Stomach smooth muscle (tissue), 2 donors: ENCODE measurements around the gene FGD3.

Source experiments
- H3K27ac ChIP-seq: one replicate; pipeline ENCODE4 v1.7.0; 2013; ENCODE audit warnings: mild to moderate bottlenecking, low read length, inconsistent platforms
- H3K27me3 ChIP-seq, 2 donors: one replicate each; pipeline ENCODE4 v1.7.0; 2013; ENCODE audit warnings: low read length in 2 of 2; ENCODE audit not compliant: insufficient read depth in 2 of 2, control insufficient read depth in 1 of 2
- H3K36me3 ChIP-seq, 2 donors: one replicate each; pipeline ENCODE4 v1.7.0; 2013; ENCODE audit warnings: low read length in 2 of 2; ENCODE audit not compliant: control insufficient read depth in 2 of 2, insufficient read depth in 2 of 2
- H3K4me1 ChIP-seq: one replicate; pipeline ENCODE4 v1.7.0; 2013; ENCODE audit warnings: low read length; ENCODE audit not compliant: control insufficient read depth, insufficient read depth
- H3K4me3 ChIP-seq, 2 donors: one replicate each; pipeline ENCODE4 v1.7.0; 2013; ENCODE audit warnings: low read length in 2 of 2
- H3K9ac ChIP-seq, 2 donors: one replicate each; pipeline ENCODE4 v1.7.0; 2013; ENCODE audit warnings: low read length in 2 of 2, mild to moderate bottlenecking in 1 of 2
- H3K9me3 ChIP-seq, 2 donors: one replicate each; pipeline ENCODE4 v1.7.0; 2013; ENCODE audit warnings: low read length in 2 of 2; ENCODE audit not compliant: control insufficient read depth in 2 of 2
- donor health status: healthy.
- donor health status: Pancreatic carcinoma.

The FGD3 gene

GRCh38 chr9:93081931-93082330 lies 134.6 kb downstream of the FGD3 start:
- H3K27me3 ChIP-seq, result no peaks in the 10 kb centered on the region
- H3K4me1 ChIP-seq, result peaks cover 3% of the 10 kb centered on the region
- no peak overlapping the region for H3K4me3 ChIP-seq
- H3K9me3 ChIP-seq, result peaks cover 0 to 2% of the 10 kb centered on the region in 2 donors
- no peak overlapping the region for H3K27ac ChIP-seq
- H3K36me3 ChIP-seq, result no peaks in the 10 kb centered on the region
- no peak overlapping the region for H3K9ac ChIP-seq

- Histone ChIP-seq H3K27me3 (no peaks in the 10 kb centered on the region), H3K36me3 (no peaks in the 10 kb centered on the region), H3K27ac (no peak overlapping the region), H3K4me1 (peaks cover 3% of the 10 kb centered on the region), H3K9me3 (peaks cover 0 to 2% of the 10 kb centered on the region in 2 donors), H3K9ac (no peak overlapping the region), H3K4me3 (no peak overlapping the region)
Observed at GRCh38 chr9:93082841-93083411, 135.6 kb downstream of the FGD3 start.

GRCh38 chr9:93083592-93084470 lies 136.5 kb downstream of the FGD3 start:
- Histone ChIP-seq H3K27ac (no peak overlapping the region), H3K4me1 (peaks cover 3% of the 10 kb centered on the region), H3K4me3 (no peak overlapping the region), H3K27me3 (no peaks in the 10 kb centered on the region), H3K36me3 (no peaks in the 10 kb centered on the region), H3K9ac (no peak overlapping the region), H3K9me3 (peaks cover 0 to 2% of the 10 kb centered on the region in 2 donors)

GRCh38 chr9:93084471-93084881 lies 137.2 kb downstream of the FGD3 start:
- Histone ChIP-seq H3K36me3 (no peaks in the 10 kb centered on the region), H3K9ac (no peak overlapping the region), H3K27ac (no peak overlapping the region), H3K9me3 (peaks cover 0 to 2% of the 10 kb centered on the region in 2 donors), H3K27me3 (no peaks in the 10 kb centered on the region), H3K4me3 (no peak overlapping the region), H3K4me1 (peaks cover 3% of the 10 kb centered on the region)

GRCh38 chr9:93085676-93086075 lies 138.4 kb downstream of the FGD3 start:
- H3K9ac ChIP-seq, result no peak overlapping the region
- H3K27me3 ChIP-seq, result no peaks in the 10 kb centered on the region
- no peak overlapping the region for H3K4me3 ChIP-seq
- H3K36me3 ChIP-seq, result no peaks in the 10 kb centered on the region
- no peak overlapping the region for H3K27ac ChIP-seq
- peaks cover 3% of the 10 kb centered on the region for H3K4me1 ChIP-seq
- H3K9me3 ChIP-seq, result peaks cover 0 to 2% of the 10 kb centered on the region in 2 donors
